Fibroblast of lung (primary cell): ENCODE results near the gene FAM47E. TPM values are rescaled to one million over a fixed set of nuclear protein-coding genes. Genes with fewer than 3 reads are reported as not detected.
A peak's percentile ranks its signal among the peaks of the same experiment; 100 is the strongest.

Experiments
- DNase-seq, 2 donors: peaks; one replicate each; pipeline versions ENCODE4 v3.0.0 to v3.0.0-alpha.2; 2010; ENCODE audit warnings: low read depth in 2 of 2
- H2AFZ ChIP-seq: 2 replicates; pipeline ENCODE4 v1.5.1; 2012; ENCODE audit warnings: low read length, control low read depth, inconsistent platforms
- H3K27ac ChIP-seq: 2 replicates; pipeline ENCODE4 v1.5.1; 2011; ENCODE audit warnings: low read length, control low read depth; ENCODE audit not compliant: insufficient read depth
- H3K27me3 ChIP-seq: 2 replicates; pipeline ENCODE4 v1.5.1; 2011; ENCODE audit warnings: mild to moderate bottlenecking, low read length; ENCODE audit not compliant: control insufficient read depth, insufficient read depth
- H3K36me3 ChIP-seq: 2 replicates; pipeline ENCODE4 v1.5.1; 2011; ENCODE audit warnings: low read length; ENCODE audit not compliant: control insufficient read depth, insufficient read depth
- H3K4me1 ChIP-seq: 2 replicates; pipeline ENCODE4 v1.5.1; 2011; ENCODE audit warnings: low read length; ENCODE audit not compliant: control insufficient read depth, insufficient read depth; ENCODE audit errors: extremely low read depth
- H3K4me2 ChIP-seq: 2 replicates; pipeline ENCODE4 v1.5.1; 2011; ENCODE audit warnings: low read length, control low read depth; ENCODE audit not compliant: insufficient read depth; ENCODE audit errors: extremely low read depth
- H3K4me3 ChIP-seq, 4 experiments: fragments of 200-600 bp in 1 of 4; sonication (generic) in 1 of 4; replicated peaks in 1 of 4; 2 replicates each; pipeline ENCODE4 v1.5.1; 2011 to 2016; ENCODE audit warnings: low read length in 4 of 4, low read depth in 3 of 4, mild to moderate bottlenecking in 3 of 4, control low read depth in 2 of 4, inconsistent platforms in 1 of 4, mixed read lengths in 1 of 4; ENCODE audit not compliant: insufficient read depth in 1 of 4; ENCODE audit errors: control extremely low read depth in 1 of 4
- H3K79me2 ChIP-seq: 2 replicates; pipeline ENCODE4 v1.5.1; 2012; ENCODE audit warnings: mild to moderate bottlenecking, low read length, inconsistent platforms; ENCODE audit not compliant: control insufficient read depth, insufficient read depth
- H3K9ac ChIP-seq: 2 replicates; pipeline ENCODE4 v1.5.1; 2011; ENCODE audit warnings: mild to moderate bottlenecking, low read length, control low read depth; ENCODE audit not compliant: insufficient read depth
- H3K9me3 ChIP-seq: 2 replicates; pipeline ENCODE4 v1.5.1; 2012; ENCODE audit warnings: low read depth, low read length; ENCODE audit not compliant: control insufficient read depth, insufficient read depth
- H4K20me1 ChIP-seq: 2 replicates; pipeline ENCODE4 v1.5.1; 2011; ENCODE audit warnings: low read length; ENCODE audit not compliant: control insufficient read depth, insufficient read depth; ENCODE audit errors: extremely low read depth
- CTCF ChIP-seq, 2 donors: IDR thresholded peaks in 1 of 2; conservative IDR thresholded peaks in 1 of 2; 1 replicate in 1 of 2; 2 replicates in 1 of 2; pipeline ENCODE4 v1.5.1; 2011 to 2012; ENCODE audit warnings: low read length in 2 of 2, control low read depth in 1 of 2, inconsistent platforms in 1 of 2, low read depth in 1 of 2, mild to moderate bottlenecking in 1 of 2
- EZH2 ChIP-seq: IDR thresholded peaks from 2 replicates; pipeline ENCODE4 v1.5.1; 2012; ENCODE audit warnings: low read length, control low read depth, mild to moderate bottlenecking; ENCODE audit errors: missing control alignments
- polyA plus RNA-seq, 2 donors: library from polyadenylated mRNA; depleted of rRNA in 1 of 2; stranded (reverse) in 1 of 2; unstranded in 1 of 2; fragments of >200 nt; gene quantifications; 2 replicates each; pipeline ENCODE4 v1.2.1, GENCODE V29; 2011 to 2012; ENCODE audit warnings: missing spikeins in 1 of 2
- total RNA-seq: library from RNA; depleted of rRNA; stranded (reverse); fragments of >200 nt; gene quantifications from 2 replicates; pipeline ENCODE4 v1.2.1, GENCODE V29; 2014

Gene FAM47E
- total and polyA plus RNA-seq, 2 donors (not counting 1 experiment from before 2014, with no cell fraction given): 0.12 to 0.99 TPM

DNA sequence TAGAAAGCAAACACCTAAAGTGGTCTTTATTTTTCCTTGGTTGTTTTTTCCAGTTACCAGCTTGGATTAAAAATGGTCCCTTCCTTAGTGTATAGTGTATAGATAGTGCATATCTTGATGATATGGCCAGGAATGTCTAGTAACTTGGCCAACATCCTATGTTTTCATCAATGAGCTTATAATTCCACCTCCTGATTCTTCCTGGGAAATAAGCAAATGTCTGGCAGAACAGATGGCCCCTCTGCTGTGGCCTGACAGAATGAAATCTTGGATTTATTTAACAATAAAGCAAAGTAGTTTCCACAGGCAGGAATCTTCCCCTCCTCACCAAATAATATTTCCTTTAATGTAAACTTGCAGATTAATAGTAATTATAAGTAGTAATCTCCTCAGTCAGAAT, 44.0 kb upstream of the FAM47E start:
- no peak for TF ChIP-seq CTCF (conservative IDR thresholded peaks at IDR 0.05 in 1 of 2, IDR thresholded peaks at IDR 0.05 in 1 of 2; ENCODE audit: low read depth in 1 of 2, low read length in 2 of 2)
- no peak for TF ChIP-seq EZH2
- no peak overlapping the region for H3K9ac ChIP-seq
- H3K36me3 ChIP-seq: no peaks in the 10 kb centered on the region
- H3K9me3 ChIP-seq: no peaks in the 10 kb centered on the region
- peaks cover 92% of the 10 kb centered on the region for H3K79me2 ChIP-seq
- H4K20me1 ChIP-seq: no peaks in the 10 kb centered on the region
- peaks cover 30% of the 10 kb centered on the region for H3K4me1 ChIP-seq
- H3K4me2 ChIP-seq: peak overlapping the region; percentile 71
- DNase-seq: no peak
- no peak overlapping the region for H2AFZ ChIP-seq
- no peaks in the 10 kb centered on the region for H3K27me3 ChIP-seq
- peak overlapping the region in 2 of 4 experiments; percentile 52 to 54 for H3K4me3 ChIP-seq
- H3K27ac ChIP-seq: peak overlapping the region; percentile 10

- Histone ChIP-seq H3K4me1 (peaks cover 30% of the 10 kb centered on the region), H3K9ac (peak overlapping the region; percentile 35), H3K79me2 (peaks cover 95% of the 10 kb centered on the region), H3K4me2 (peak overlapping the region; percentile 91), H3K36me3 (no peaks in the 10 kb centered on the region), H2AFZ (no peak overlapping the region), H3K27me3 (no peaks in the 10 kb centered on the region), H3K9me3 (no peaks in the 10 kb centered on the region), H3K27ac (peak overlapping the region; percentile 73), H4K20me1 (no peaks in the 10 kb centered on the region), H3K4me3 (peak overlapping the region; percentile 20 to 54 (median 40))
- TF ChIP-seq EZH2 (no peak), CTCF (conservative IDR thresholded peaks at IDR 0.05 in 1 of 2, IDR thresholded peaks at IDR 0.05 in 1 of 2; ENCODE audit: low read depth in 1 of 2, low read length in 2 of 2) (no peak)
- peak; percentile 80 to 94 for DNase-seq
These were observed 43.3 kb upstream of the FAM47E start for GRCh38 chr4:76208005-76208765.

DNA sequence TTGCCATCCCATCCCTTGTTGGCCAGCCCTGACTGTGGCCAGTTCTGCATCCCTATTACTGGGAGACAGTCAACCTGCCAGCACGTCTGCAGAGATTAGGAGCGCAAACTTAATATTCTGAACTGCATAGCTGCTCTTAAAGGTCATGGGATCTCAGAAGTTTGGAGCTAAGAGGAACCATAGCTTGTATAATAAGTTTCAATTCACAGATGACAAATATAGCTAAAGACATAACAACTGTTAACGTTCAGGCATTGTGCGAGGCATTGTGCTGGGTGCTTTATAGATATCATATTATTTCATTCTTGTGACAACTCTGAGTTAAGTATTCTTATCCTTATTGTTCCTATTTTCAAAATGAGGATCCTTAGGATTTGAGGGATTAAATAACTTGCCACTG, 41.6 kb upstream of the FAM47E start:
- H3K4me1 ChIP-seq: peaks cover 28% of the 10 kb centered on the region

More for the DNA sequence above, 41.6 kb upstream of the FAM47E start:
- peak overlapping the region; percentile 73 for H3K27ac ChIP-seq
- H3K9me3 ChIP-seq: no peaks in the 10 kb centered on the region
- peak overlapping the region in 1 of 4 experiments; percentile 68 for H3K4me3 ChIP-seq
- peak overlapping the region; percentile 58 for H3K4me2 ChIP-seq
- H3K9ac ChIP-seq: no peak overlapping the region
- H4K20me1 ChIP-seq: no peaks in the 10 kb centered on the region
- H3K27me3 ChIP-seq: no peaks in the 10 kb centered on the region
- no peaks in the 10 kb centered on the region for H3K36me3 ChIP-seq
- TF ChIP-seq CTCF (conservative IDR thresholded peaks at IDR 0.05 in 1 of 2, IDR thresholded peaks at IDR 0.05 in 1 of 2; ENCODE audit: low read depth in 1 of 2, low read length in 2 of 2): no peak
- no peak for TF ChIP-seq EZH2
- no peak overlapping the region for H2AFZ ChIP-seq
- DNase-seq: no peak
- peaks cover 80% of the 10 kb centered on the region for H3K79me2 ChIP-seq
